Measurements from ENCODE around the gene EMCN.

DNA sequence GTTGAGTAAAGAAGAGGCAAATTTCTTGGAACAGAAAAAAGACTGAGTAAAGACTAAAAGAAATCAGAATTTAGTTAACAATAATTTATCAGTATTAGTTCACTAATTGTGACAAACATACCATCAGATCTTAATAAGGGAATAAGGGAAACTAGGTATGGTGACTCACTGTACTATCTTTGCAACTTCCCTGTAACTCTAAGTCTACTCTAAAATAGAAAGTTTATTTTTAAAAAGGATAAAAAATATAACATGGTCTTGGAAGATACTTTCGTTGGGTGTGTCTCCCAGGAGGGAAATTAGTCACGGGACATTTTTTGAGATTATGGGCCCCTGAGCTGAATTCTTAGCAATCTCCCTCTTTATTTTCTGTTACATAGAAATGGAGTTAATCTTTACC is 97.3 kb downstream of the EMCN start:
- TF ChIP-seq HDGF (IDR thresholded peaks at IDR 0.05; ENCODE audit: borderline replicate concordance), result no peak
- TF ChIP-seq TARDBP (IDR thresholded peaks at IDR 0.05), result no peak
- TF ChIP-seq FOXK2 (IDR thresholded peaks at IDR 0.05), result no peak
- TF ChIP-seq ARNT (IDR thresholded peaks at IDR 0.05), result no peak
- TF ChIP-seq SP1 (IDR thresholded peaks at IDR 0.05), result no peak
- no peak for TF ChIP-seq NFRKB (IDR thresholded peaks at IDR 0.05)
- TF ChIP-seq, protein P1, sequence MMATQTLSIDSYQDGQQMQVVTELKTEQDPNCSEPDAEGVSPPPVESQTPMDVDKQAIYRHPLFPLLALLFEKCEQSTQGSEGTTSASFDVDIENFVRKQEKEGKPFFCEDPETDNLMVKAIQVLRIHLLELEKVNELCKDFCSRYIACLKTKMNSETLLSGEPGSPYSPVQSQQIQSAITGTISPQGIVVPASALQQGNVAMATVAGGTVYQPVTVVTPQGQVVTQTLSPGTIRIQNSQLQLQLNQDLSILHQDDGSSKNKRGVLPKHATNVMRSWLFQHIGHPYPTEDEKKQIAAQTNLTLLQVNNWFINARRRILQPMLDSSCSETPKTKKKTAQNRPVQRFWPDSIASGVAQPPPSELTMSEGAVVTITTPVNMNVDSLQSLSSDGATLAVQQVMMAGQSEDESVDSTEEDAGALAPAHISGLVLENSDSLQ (IDR thresholded peaks at IDR 0.05), result no peak
- no peak for TF ChIP-seq LEF1 (IDR thresholded peaks at IDR 0.05; ENCODE audit: borderline replicate concordance)
- TF ChIP-seq BHLHE40 (IDR thresholded peaks at IDR 0.05; ENCODE audit: borderline replicate concordance), result no peak
- no peak for TF ChIP-seq ELF4 (IDR thresholded peaks at IDR 0.05)
- TF ChIP-seq FOXM1 (IDR thresholded peaks at IDR 0.05; ENCODE audit: borderline replicate concordance), result no peak
- no peak for TF ChIP-seq L3MBTL2 (conservative IDR thresholded peaks at IDR 0.05)
- TF ChIP-seq SUZ12 (IDR thresholded peaks at IDR 0.05), result no peak
- no peak for TF ChIP-seq FOXA1 (IDR thresholded peaks at IDR 0.05)

Data from HEK293T (cell line).